CD4-positive, alpha-beta T cell treated with Interleukin-15 for 4 hours (primary cell): ENCODE results near the gene ESPNL.

Experiments
- DNase-seq: peaks from one replicate; pipeline ENCODE4 v3.0.0-alpha.2; 2020; ENCODE audit warnings: low spot score

Gene ESPNL

DNA sequence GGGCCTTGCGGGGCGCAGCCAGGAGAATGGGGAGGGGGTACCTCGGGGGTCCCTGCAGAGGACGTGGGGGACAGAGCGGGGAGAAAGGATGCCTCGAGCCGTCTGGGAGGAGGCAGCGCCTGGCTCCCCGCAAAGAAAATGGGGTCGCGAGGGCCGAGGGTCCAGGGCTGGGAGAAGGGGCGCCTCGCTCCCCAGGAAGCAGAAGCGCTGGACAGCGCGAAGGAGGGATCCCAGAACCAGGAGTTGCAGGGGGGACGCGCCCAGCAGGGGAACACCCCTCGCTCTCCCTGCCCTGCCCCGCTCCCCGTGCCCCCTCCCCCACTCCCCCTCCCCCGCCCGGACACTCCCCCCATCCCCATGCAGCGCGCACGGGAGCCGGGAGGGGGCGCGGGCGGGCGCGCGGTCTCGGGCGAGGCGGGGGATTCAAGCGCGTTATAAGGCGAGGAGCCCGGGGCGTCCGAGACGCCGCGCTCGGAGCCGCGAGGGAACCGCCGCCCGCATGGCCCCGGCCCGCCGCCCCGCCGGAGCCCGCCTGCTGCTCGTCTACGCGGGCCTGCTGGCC is 58.5 kb downstream of the ESPNL start, which contains the start of gene ERFE:
TSS of gene ERFE (plus strand) at position 462 of the 562 bp plus-strand sequence. CDS start at position 500, 38 bp downstream.
- DNase-seq: peak; percentile 23

DNA sequence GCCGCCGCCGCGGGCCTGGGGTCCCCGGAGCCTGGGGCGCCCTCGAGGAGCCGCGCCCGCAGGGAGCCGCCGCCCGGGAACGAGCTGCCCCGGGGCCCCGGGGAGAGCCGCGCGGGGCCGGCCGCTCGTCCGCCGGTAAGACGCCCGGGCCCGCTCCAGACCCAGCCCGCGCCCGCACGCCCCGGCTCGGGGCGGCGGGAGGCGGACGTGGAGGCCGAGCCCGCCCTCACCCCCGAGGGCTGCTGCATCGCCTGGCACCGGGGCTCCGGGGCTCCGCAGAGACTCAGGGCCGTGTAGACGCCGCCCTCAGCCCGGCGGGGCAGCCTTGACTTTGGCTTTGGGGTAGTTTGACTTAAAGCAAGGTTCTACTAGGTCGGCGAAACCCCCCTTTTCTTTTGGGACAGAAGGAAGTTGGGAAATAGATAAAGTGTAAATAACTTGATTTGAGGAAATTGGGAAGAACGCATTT is 59.0 kb downstream of the ESPNL start:
- DNase-seq: no peak

DNA sequence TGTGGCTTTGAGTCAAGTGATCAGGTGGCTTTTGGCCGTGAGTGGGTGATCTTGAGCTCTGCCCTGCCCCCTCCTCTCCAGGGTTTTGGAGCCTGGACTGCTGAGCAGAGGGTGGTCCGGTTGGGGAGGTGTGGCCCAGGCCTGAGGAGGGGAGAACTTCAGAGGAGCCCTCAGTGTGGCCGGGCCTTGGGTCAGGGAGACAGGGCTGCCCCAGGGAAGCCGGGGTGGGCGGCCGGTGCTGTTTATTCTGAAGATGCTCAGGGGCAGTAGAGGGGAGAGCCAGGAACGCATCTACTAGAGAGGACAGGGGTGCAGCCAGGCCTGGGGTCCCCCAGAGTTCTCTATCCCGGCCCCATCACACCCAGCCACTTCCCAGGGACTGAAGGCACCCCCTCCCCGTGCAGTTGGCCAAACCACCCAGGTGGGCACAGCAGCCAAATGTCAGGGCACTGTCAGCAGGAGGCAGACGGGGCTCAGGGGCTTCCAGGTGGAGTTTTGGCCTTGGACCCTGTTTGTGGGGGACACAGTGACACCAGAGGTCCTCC is 59.6 kb downstream of the ESPNL start:
- no peak for DNase-seq

DNA sequence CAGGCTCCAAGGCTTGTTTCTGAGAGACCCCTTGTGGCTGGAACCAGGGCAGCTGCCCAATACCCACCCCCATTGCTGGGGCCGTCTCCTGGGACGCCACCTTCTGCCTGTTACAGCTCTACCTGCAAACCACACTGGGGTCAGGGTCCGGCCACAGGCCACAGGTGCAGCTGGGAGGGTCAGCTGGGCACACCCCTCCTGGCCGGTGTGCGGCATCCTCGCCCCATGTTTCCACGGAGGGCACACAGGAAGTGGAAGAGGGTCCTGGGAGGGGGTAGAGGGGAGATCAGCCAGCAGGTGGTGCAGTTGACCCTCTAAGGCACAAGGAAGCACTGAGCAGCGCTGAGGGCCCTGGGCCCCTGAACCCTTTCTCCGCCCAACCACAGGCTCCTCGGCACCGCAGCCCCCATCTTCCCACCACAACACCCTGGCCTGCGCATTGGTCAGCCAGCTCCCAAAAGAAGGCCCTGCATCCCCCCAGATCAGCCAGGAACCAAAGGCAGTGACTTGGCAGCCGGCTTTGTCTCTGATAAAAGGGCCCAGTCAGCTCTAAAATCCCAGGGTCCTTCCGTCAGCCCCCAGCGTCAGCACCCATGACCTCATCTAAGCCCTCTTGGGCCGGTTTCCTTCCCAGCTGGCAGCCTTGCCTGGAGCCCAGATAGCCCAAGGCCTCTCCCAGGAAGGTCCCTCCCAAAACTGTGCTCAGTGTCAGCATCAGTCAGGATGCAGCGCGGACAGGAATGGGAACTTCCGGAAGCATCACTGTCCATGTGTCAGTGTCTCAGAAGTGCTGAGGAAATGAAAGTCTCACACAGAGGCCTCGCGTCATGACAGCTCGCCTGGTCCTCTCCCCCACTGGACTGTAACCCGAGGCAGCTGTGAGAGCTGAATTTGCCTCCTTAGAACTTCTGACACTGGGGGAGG is 60.3 kb downstream of the ESPNL start:
- DNase-seq: no peak

DNA sequence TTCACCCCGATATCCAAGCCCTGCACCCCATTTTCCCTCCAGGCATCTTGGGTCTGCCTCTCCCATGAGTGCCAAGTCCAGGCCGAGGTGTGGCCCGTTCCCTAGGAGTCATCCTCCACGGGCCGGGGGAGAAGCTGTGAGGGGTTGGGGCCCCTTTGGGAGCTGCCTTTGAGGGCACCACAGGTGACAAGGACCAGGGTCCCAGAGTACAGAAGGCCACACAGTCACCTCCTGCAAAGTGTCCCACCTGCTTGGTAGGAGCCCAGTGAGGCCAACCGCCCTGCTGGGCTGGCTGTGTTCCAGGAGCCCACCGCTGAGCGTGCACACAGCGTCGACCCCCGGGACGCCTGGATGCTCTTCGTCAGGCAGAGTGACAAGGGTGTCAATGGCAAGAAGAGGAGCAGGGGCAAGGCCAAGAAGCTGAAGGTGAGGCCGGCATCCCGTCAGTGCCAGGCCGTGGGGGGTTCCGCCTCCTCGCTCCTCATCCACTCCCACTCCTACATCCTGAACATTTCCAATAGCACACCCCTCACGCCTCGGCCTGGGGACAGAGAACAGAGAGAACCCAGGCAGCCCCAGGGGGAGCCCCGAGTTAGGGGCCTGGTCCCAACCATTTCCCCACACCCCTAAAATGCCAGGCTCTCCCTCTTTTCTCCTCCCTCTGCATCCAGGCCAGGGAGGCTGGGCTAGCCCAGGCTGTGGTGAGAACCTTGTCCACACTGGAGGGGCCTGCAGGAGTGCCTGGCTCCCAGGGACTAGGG is 61.3 kb downstream of the ESPNL start:
- no peak for DNase-seq

DNA sequence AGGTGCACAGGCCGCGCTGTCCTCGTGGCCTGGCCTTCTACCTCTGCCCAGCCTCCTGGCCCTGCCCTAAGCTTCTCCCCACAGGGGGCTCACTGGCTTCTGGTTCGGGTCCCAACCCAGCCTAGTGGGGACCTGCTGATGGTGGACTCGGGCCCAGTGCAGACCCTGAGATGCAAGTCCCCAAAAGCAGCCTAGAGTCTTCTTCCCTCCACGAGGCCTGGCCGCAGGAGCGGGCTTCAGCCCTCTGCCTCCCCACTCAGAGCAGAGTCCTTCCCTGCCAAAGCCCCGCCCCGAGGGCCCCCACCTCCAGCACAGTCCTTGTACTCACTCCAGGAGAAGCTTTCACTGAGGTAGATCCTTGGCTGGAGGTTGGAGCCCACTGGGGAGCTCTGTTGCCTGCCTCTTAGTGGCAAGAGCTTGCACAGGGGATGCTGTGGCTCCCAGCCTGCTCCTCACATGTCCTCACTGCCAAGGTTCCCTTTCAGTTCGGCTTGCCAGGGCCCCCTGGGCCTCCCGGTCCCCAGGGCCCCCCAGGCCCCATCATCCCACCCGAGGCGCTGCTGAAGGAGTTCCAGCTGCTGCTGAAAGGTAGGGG is 62.2 kb downstream of the ESPNL start:
- DNase-seq: no peak

DNA sequence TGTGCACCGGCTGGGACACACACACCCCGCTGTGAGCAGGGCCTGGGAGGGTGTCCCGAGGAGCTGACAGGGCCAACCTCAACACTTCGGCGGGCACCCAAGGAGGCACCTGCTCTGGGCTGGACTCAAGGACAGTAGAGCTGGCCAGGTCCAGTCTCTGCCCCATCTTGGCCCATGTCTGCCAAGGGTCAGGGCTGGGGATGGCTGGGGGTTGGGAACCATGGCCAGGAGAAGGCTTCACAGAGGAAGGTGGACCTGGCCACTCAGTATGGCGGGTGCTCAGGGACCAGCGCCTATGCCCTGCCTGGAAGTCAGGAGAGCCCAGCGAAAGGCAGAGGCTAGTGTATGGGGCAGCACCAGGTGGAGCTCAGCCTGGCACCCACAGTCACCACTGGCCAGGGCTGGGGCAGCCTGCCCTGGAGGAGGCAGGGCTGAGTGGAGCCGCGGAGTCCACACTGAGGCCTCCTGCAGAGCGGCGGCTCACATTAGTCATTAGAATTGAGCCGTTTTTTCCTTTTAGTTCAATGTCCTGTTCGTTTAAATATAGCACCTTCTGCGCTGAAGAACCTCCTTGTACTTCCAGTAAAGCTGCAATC is 62.8 kb downstream of the ESPNL start:
- no peak for DNase-seq

DNA sequence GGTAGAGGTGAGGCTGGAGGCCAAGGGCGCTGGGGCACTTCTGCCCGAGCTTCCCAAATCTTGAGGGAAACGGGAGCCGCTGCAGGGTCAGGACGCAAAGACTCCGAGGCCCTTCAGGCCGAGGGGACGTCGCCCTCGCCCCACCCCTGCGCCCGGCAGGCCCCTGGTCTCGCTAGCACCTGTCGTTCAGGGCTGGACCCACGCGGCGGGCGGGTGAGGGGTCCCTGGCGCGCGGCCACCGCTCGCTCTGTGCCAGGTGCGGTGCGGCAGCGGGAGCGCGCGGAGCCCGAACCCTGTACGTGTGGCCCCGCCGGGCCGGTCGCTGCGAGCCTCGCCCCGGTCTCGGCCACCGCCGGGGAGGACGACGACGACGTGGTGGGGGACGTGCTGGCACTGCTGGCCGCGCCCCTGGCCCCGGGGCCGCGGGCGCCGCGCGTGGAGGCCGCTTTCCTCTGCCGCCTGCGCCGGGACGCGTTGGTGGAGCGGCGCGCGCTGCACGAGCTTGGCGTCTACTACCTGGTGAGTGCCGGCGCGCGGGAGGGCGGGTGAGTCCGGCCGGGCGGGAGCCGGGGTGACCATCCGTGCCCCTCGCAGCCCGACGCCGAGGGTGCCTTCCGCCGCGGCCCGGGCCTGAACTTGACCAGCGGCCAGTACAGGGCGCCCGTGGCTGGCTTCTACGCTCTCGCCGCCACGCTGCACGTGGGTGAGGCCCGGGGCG is 63.5 kb downstream of the ESPNL start:
- no peak for DNase-seq

DNA sequence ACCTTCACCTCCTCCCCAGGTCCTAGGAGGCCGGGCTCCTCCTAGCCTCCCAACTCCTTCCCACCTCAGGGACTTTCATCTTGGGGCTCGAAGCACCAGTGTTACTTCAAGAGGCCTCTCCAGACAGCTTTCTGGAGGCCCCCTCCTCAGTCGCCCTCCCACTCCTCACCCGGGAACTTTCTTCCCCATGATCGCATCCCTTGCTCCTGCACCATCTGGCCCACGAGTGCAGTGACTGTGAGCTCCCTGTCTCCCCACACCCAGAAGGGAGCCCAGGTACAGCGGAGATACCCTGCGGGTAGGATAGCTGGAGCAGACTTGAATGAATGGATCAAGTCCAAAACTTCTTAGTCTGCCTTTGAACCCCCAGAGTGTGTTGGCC is 64.8 kb downstream of the ESPNL start:
- DNase-seq: no peak

DNA sequence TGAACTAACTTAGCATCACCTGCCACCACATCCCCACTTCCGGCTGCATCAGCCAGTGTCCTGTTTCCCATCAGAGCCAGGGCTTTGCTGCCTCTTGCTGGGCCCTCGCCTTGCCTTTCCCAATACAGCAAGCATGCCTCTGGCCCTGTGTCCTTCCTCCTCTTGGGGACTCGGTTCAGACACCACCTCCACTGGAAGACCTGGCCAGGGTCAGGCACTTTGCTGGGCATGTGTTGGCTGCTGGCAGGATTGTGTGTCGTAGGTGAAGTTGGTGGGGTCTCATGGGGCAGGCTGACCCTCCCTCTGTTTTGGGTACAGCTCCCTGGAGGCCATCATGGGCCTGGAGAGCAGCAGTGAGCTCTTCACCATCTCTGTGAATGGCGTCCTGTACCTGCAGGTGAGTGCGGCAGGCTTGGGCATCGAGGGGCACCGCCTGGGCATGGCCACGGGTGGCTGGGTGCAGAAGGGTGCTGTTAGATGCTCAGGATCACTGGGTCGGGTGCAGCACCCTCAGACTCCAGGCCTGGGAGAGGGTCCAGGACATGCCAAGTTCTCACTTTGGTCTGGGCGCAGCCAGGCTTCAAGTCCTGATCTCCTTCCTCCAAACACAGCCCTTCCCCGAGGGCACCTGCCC is 65.3 kb downstream of the ESPNL start:
- no peak for DNase-seq

DNA sequence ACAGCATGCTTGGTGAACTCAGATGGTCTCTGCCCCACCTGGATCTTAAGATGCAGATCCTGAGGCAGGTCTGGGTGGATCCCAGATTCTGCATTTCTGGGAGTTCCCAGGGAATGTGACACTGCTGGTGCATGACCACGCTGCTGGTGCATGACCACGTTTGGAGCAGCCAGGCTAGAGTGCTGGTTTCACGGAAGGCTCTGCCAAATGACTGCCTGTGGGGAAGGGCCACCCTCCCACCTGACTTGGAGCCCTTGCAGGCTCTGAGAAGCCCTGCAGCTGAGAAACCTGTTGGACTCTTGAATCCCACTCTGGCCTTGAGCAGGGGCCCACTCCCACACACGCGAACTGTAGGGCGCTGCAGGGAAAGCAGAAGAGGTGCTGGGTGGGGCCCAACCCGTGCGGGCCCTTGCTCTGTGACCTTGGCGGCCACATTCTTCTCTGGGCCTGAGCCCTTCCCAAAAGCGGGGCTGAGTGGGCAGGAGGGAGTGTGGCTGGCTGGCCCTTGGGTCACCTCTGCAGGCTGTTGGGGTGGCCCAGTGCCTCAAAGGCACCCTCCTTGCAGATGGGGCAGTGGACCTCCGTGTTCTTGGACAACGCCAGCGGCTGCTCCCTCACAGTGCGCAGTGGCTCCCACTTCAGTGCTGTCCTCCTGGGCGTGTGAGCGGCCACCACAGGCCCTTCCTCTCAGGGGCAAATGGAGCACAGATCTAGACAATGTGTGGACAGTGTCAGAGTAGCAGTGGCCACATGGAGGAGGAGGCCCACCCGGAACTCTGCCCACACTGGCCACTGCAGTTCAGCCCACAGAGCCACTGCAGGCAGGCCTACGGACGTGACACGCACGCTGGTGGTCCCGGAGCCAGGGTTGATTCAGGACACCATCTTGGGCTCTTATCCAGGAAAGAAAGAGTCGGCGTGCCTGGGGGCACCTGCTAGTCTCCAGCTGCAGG is 66.5 kb downstream of the ESPNL start:
- no peak for DNase-seq

DNA sequence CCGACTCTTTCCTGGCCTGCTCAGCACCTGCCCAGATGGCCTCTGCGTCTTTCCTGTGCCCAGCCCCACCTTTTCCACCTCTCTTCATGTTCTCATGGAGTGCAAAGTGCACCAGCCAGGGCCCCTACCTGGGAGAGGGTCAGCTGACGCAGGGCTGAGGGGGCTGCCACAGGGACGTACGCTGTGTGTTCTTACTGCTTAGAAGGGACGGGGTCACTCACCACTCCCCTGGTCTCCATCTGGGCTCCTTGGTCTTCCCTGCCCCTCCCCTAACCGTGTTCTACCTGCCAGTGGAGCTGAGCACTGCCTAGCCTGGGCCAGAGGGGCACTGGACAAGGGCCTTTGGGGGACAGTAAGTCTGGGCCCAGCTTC is 67.2 kb downstream of the ESPNL start:
- no peak for DNase-seq

DNA sequence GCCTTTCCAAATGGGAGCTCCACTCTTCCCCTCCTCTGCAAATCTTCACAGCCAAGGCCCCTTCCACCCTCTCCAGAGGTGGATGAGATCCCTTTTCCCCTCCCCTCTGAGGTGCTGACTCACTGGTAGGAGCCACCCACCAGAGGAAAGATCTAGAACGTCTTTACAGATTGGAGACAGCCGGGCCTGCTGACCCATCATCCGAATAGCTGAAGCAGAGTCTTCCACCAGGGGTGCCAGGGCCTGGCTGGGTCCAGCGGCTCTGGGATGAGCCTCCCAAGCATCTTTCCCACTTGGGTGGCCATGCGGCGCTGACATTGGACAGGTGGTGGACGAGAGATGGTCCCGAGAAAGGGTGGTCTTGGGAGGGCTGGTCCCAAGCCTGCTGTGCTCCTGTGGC is 67.6 kb downstream of the ESPNL start:
- DNase-seq: no peak

DNA sequence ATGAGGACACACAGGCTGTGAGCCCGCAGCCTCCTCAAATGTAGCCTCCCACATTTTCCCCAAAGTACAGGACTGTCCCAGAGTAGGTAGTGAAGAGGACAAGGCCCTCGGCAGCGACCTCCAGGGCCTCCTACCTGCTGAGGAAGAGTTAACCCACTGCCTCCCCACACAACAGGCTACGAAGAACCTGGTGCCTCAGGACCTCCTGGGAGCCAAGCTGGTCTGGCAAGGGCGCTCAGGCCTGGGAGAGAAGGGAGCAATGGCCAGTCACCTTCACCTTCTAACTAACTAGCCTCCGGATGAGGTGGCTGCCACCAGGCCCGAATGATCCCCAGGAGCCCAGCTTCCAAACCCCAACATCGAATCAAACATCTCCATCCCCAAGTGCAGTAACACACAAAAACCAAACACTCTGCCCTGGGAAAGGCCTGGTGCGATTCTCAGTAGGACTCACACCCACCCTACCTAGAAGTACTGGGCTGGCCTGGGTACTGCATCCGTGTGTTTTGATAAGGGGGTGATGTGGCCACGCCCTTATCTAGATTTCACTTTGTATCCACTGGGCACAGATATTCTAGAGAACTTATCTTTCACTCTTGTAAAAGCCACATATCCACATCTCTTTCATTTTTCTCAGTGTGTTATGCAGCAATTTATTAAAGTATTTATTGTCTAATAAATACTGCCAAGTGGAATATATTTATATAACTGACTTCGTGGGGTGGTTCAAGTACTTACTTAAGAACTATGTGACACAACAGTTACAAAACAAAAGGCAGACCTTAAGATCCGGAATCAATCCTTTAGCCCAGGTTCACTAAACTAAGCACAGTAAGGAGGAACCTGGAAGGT is 68.3 kb downstream of the ESPNL start:
- DNase-seq: no peak

DNA sequence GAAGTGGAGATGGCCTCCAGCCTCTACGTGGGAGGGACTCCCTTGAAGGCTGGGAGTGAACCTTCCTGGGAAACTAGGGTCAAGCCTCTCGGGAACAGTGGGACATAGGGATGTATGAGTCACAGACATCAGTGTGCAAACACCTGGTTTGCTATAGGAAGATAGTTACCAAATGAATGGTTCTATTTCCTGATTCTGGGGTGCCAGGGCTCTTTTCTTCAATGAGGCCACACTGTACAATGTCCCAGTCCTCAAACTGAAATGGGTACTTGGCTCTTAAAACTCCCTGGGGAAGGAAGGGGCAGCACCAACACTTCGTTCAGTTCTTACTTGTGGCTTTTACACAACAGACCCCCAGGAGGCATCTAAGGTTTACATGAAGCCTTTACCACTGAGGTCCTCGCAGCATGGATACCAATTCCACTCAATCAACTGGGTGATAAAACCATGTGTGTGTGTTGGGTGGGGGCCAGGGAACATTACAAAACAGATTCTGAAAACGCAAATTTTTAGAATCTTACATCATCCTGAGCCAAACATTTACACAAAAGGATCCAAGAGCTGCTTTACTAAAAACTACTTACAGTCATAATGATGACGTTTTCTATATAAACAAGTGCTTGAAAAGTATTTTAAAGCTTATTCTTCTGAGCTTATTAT is 69.0 kb downstream of the ESPNL start:
- DNase-seq: no peak

DNA sequence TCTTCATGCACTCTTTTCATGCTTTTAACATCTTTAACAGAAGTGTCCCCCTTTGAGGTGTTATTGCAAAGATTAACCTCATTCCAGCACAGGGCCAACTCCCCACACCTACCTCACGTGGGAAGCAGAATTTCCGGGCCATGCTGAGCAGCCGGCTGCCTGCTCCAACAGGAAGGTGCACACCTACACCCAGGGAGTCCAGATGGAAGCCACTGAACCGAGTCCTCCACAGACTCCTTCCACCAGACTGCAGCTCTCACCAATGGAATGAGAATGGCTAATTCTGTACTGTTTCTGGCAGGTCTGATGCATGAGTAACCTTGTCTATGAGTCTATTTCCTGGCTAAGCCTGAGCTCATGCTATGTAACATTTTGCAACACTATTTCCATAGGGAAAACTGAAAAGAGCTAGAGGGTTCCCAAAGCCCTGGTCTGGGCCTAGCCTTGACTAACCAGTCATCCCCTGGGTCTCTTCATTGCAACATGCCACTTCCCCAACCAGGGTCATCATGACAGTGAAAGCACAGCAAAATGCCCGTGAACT is 69.6 kb downstream of the ESPNL start:
- DNase-seq: no peak

DNA sequence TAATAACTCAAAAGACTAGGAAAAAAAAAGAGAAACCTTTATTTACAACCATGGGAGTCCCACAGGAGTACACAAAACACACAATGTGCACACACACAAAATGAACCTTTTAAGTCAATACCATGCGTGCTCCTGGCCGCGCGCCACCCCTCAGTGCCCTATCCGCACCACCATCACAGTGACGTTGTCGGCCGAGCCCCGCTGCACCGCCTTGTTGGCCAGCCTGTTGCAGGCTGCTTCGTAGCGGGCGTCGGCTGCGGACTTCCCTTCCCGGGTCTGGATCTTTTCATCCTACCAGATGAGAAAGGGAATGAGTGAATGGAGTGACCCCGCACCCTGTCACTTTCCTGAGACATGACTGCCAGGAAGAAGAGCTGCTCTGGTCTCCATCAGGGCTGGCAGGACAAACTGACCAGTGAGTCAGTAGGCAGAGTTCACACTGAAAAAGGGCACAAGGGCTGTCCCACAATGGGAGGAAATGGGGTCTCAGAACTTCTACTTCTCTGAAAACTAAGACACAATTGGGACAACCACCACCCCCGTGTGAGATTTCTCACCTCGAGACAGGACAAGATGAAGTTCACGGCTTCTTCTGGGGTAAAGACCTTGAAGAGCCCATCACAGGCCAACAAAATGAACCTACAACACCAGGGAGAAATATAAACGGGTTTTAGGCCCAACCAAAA is 70.4 kb downstream of the ESPNL start:
- DNase-seq: no peak
